ENCODE measurements around the gene CD226. TPM values are rescaled to one million over a fixed set of nuclear protein-coding genes. Genes with fewer than 3 reads are reported as not detected.

The CD226 gene
- polyA plus RNA-seq, 1 experiment, result 0.09 TPM

GRCh38 chr18:69876490-69876889 is 71.2 kb downstream of the CD226 start:
- no peak for TF ChIP-seq CTCF (IDR thresholded peaks at IDR 0.05; ENCODE audit: low read depth, low read length)
- Histone ChIP-seq H3K27ac (ENCODE audit: low read depth, low read length) (no peak overlapping the region), H3K9me3 (ENCODE audit: control insufficient read depth, insufficient read depth, low read length) (no peaks in the 10 kb centered on the region), H3K27me3 (ENCODE audit: control insufficient read depth, insufficient read depth, low read length) (no peaks in the 10 kb centered on the region), H3K4me3 (ENCODE audit: low read depth, low read length) (no peak overlapping the region)
- no peak for DNase-seq (ENCODE audit: low read depth, low spot score)
- ChIA-PET POLR2A (no interaction called here), CTCF (interaction anchor here (0.7 to 1.1 kb wide), 2 partner anchors 27 to 209 kb away, joined by 3 to 4 read pairs; no protein-coding TSS in a partner anchor)

GRCh38 chr18:69874058-69874457 is 73.6 kb downstream of the CD226 start:
- Histone ChIP-seq H3K9me3 (ENCODE audit: control insufficient read depth, insufficient read depth, low read length) (no peaks in the 10 kb centered on the region), H3K27me3 (ENCODE audit: control insufficient read depth, insufficient read depth, low read length) (no peaks in the 10 kb centered on the region), H3K4me3 (ENCODE audit: low read depth, low read length) (no peak overlapping the region), H3K27ac (ENCODE audit: low read depth, low read length) (no peak overlapping the region)
- CTCF ChIA-PET, result no interaction called here
- no peak for TF ChIP-seq CTCF (IDR thresholded peaks at IDR 0.05; ENCODE audit: low read depth, low read length)
- POLR2A ChIA-PET, result no interaction called here
- no peak for DNase-seq (ENCODE audit: low read depth, low spot score)

DNA sequence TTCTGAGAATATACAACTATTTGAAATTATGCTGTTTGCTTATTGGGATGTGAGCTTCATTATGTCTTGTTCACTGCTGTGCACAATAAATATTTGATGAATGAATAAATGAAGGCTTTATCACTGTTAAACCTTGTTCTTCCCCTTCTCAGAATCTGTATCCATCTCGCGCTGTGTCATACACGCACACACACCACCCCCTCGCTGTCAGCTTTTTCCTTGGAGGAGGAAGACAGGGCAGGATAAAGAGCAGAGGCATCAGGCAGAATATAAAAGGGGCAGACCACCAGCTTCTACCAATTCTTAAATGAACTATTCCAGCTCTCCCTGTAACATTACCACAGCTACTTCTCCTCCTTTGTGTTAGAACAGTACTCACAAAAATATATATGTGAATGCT is 75.0 kb downstream of the CD226 start:
- H3K9me3 ChIP-seq (ENCODE audit: control insufficient read depth, insufficient read depth, low read length), result no peaks in the 10 kb centered on the region
- H3K4me3 ChIP-seq (ENCODE audit: low read depth, low read length), result no peak overlapping the region
- DNase-seq (ENCODE audit: low read depth, low spot score), result no peak
- H3K27me3 ChIP-seq (ENCODE audit: control insufficient read depth, insufficient read depth, low read length), result no peaks in the 10 kb centered on the region
- TF ChIP-seq CTCF (IDR thresholded peaks at IDR 0.05; ENCODE audit: low read depth, low read length), result no peak
- POLR2A ChIA-PET, result no interaction called here
- H3K27ac ChIP-seq (ENCODE audit: low read depth, low read length), result no peak overlapping the region
- CTCF ChIA-PET, result interaction anchor here (0.9 kb wide), 1 partner anchor 26 kb away, joined by 3 read pairs; no protein-coding TSS in a partner anchor

DNA sequence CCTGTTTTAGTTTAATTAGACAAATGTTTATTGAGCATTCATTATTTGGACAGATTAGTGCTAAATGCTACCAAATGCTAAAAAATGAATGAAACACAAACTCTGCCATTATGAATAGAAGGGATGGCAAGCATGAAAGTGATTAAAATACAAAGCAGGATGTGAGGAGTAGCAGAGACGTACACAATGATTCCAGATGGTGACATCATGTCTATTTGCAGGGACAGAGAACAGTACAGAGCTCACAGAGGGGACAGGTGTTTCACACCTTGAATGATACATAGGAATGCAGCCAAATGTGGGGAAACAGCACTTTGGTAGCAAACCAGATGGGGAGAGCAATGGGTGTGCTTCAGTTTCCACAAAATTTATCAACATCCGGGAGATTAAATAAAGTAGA is 76.3 kb downstream of the CD226 start:
- Histone ChIP-seq H3K27ac (ENCODE audit: low read depth, low read length) (no peak overlapping the region), H3K4me3 (ENCODE audit: low read depth, low read length) (no peak overlapping the region), H3K27me3 (ENCODE audit: control insufficient read depth, insufficient read depth, low read length) (no peaks in the 10 kb centered on the region), H3K9me3 (ENCODE audit: control insufficient read depth, insufficient read depth, low read length) (no peaks in the 10 kb centered on the region)
- DNase-seq (ENCODE audit: low read depth, low spot score), result no peak
- TF ChIP-seq CTCF (IDR thresholded peaks at IDR 0.05; ENCODE audit: low read depth, low read length), result no peak
- CTCF ChIA-PET, result no interaction called here
- POLR2A ChIA-PET, result no interaction called here

DNA sequence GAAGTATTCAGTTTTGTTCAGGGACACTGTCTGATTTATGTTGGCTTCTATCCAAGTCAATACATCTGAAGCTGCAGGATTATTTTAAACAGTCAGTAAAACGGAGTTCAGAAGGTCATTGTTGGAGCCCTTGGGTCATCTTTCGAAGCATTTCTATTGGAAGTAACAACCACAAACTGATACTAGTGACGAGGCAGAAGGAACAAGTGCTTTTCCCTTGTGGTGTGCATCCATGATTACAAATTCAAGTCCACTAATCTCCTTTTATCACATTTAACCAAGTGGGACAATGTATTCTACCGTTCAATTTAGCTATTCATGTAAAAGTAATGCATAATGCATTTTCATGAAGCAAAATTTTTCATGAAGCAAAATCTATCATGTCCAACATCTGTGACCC is 76.9 kb downstream of the CD226 start:
- ChIA-PET CTCF (no interaction called here), POLR2A (no interaction called here)
- no peak for DNase-seq (ENCODE audit: low read depth, low spot score)
- no peak overlapping the region for H3K4me3 ChIP-seq (ENCODE audit: low read depth, low read length)
- H3K27ac ChIP-seq (ENCODE audit: low read depth, low read length), result no peak overlapping the region
- TF ChIP-seq CTCF (IDR thresholded peaks at IDR 0.05; ENCODE audit: low read depth, low read length), result no peak
- no peaks in the 10 kb centered on the region for H3K27me3 ChIP-seq (ENCODE audit: control insufficient read depth, insufficient read depth, low read length)
- H3K9me3 ChIP-seq (ENCODE audit: control insufficient read depth, insufficient read depth, low read length), result no peaks in the 10 kb centered on the region
